SIG-M5 treated with dmso at 0.1 percent for 504 hours (cell line): ENCODE data around the gene ASCC3.
"Not testable (repeated sequence)": the region's sequence is repeated elsewhere in the genome, so short reads cannot be mapped to it uniquely, and the experiment has no call there.

ENCODE experiments used
- DNase-seq: peaks from one replicate; lab custom pipeline; 2025; ENCODE audit not compliant: unreplicated experiment; lab: John Stamatoyannopoulos, UW

The ASCC3 gene

GRCh38 chr6:100883347-100883746 is 2.2 kb upstream of the ASCC3 start:
- no peak for DNase-seq

GRCh38 chr6:100881707-100882040 is 545 bp upstream of the ASCC3 start:
- no peak for DNase-seq

- no peak for DNase-seq
Measured at GRCh38 chr6:100880149-100880852, 828 bp downstream of the ASCC3 start.

- DNase-seq = no peak
Measured at GRCh38 chr6:100879317-100879716, 1.8 kb downstream of the ASCC3 start.

- DNase-seq = no peak
Measured at GRCh38 chr6:100877851-100878250, 3.3 kb downstream of the ASCC3 start.

- DNase-seq = no peak
Measured at GRCh38 chr6:100876251-100876650, 4.9 kb downstream of the ASCC3 start.

- no peak for DNase-seq
Measured at GRCh38 chr6:100865525-100865924, 15.6 kb downstream of the ASCC3 start.

- no peak for DNase-seq
Measured at GRCh38 chr6:100862063-100862462, 19.1 kb downstream of the ASCC3 start.

- DNase-seq = no peak
Measured at GRCh38 chr6:100856146-100856545, 25.0 kb downstream of the ASCC3 start.

- no peak for DNase-seq
Measured at GRCh38 chr6:100851819-100852218, 29.3 kb downstream of the ASCC3 start.

GRCh38 chr6:100850174-100850573 is 31.0 kb downstream of the ASCC3 start:
- no peak for DNase-seq

GRCh38 chr6:100846276-100846675 is 34.9 kb downstream of the ASCC3 start:
- DNase-seq = no peak

GRCh38 chr6:100845676-100846075 is 35.5 kb downstream of the ASCC3 start:
- no peak for DNase-seq

- no peak for DNase-seq
Measured at GRCh38 chr6:100839419-100839818, 41.7 kb downstream of the ASCC3 start.

- DNase-seq = no peak
Measured at GRCh38 chr6:100838011-100838410, 43.1 kb downstream of the ASCC3 start.

GRCh38 chr6:100833972-100834574 is 47.1 kb downstream of the ASCC3 start:
- DNase-seq = no peak

GRCh38 chr6:100829077-100829595 is 52.0 kb downstream of the ASCC3 start:
- DNase-seq = not testable (repeated sequence)

- no peak for DNase-seq
Measured at GRCh38 chr6:100823041-100823440, 58.1 kb downstream of the ASCC3 start.

GRCh38 chr6:100818066-100818465 is 63.1 kb downstream of the ASCC3 start:
- DNase-seq = no peak

- no peak for DNase-seq
Measured at GRCh38 chr6:100810015-100810414, 71.1 kb downstream of the ASCC3 start.

GRCh38 chr6:100809346-100809745 is 71.8 kb downstream of the ASCC3 start:
- no peak for DNase-seq

GRCh38 chr6:100808638-100809275 is 72.4 kb downstream of the ASCC3 start:
- no peak for DNase-seq
